ENCODE results near the gene PCNP.
"Not testable (repeated sequence)": the region's sequence is repeated elsewhere in the genome, so short reads cannot be mapped to it uniquely, and the experiment has no call there.

The PCNP gene

GRCh38 chr3:101556064-101556463 lies 17.9 kb upstream of the PCNP start:
- in situ Hi-C loops (cut with HindIII; ENCODE audit: low pct_ligation_motif_present, low pct_unique_long_range_greater_than_20kb, low sequenced_read_pairs) = no loop called here
- no peak for DNase-seq

- DNase-seq = peak; percentile 92
- in situ Hi-C loops (cut with HindIII; ENCODE audit: low pct_ligation_motif_present, low pct_unique_long_range_greater_than_20kb, low sequenced_read_pairs) = no loop called here
Observed at GRCh38 chr3:101561630-101562328, 12.2 kb upstream of the PCNP start, which contains the start of gene TRMT10C. TRMT10C (plus strand) TSS chr3:101561868; CDS start chr3:101564782, 2,914 bp downstream.

DNA sequence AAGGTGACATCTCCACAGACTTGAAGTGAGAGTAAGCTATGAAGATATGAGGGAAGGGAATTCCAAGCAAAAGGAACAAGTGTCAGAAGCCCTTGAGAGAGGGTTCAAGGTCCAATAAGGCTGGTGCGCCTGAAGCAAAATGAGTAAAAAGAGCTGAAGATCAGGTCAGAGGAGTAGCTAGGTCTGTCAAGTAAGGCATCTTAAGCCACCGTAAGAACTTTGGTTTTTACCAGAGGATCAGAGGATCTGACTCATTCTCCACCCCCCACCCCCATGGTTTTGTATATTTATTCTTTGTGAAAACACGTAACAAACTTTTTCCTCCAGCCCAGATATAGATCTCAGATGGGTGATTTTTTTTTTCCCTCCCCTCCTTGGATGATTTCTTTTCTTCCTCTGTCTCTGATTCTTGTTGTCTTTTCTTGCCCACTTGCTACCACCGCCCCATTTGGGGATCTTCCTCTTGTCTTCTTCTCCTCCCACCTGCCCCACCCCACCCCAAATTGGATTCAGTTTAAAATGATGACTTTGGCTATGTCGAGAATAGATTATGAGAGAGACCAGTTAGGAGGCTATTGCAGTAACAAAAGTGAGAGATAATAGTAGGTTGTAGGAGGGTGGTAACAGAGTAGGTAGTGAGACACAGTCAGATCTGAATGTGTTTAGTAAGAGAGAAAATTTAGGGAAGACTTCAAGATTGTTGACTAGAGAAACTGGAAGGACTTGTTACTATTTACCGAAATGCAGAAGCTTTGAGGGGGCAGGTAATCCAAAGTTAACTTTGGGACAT lies 6.3 kb upstream of the PCNP start:
- in situ Hi-C loops (cut with HindIII; ENCODE audit: low pct_ligation_motif_present, low pct_unique_long_range_greater_than_20kb, low sequenced_read_pairs) = no loop called here
- DNase-seq = no peak

DNA sequence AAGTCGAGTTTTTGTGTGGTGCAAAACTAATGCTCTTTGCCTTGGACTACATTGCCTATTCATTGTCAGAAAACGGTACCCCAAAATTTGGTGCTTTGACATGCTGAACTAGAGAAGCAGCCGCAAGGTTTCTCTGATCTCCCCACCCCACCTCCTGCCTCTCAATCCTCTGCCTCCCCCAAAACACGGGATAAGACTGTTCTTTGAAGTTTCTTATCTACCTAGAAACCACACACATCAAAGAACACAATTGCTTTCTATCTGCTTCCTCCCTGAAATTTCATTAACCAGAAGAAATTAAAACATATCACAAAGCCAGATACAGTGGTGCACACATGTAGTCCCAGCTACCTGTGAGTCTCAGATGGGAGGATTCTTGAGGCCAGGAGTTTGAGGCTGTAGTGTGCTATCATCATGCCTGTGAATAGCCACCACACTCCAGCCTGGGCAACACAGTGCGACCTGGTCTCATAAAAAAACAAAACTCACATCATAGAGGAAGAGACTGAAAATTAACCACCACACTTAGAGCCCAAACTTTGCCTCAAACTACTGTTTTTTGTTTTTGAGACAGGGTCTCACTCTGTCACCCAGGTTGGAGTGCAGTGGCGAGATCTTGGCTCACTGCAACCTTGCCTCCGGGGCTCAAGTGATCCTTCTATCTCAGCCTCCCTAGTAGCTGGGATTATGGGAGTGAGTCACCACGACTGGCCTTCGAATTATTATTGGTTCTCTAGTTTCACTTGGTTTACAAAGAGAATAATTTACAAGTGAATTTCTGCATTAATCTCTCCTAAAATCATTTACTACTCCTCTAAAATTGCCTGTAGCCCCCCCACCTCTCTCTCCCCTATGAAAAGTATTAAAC lies 2.7 kb upstream of the PCNP start:
- no peak for DNase-seq
- in situ Hi-C loops (cut with HindIII; ENCODE audit: low pct_ligation_motif_present, low pct_unique_long_range_greater_than_20kb, low sequenced_read_pairs) = no loop called here

DNA sequence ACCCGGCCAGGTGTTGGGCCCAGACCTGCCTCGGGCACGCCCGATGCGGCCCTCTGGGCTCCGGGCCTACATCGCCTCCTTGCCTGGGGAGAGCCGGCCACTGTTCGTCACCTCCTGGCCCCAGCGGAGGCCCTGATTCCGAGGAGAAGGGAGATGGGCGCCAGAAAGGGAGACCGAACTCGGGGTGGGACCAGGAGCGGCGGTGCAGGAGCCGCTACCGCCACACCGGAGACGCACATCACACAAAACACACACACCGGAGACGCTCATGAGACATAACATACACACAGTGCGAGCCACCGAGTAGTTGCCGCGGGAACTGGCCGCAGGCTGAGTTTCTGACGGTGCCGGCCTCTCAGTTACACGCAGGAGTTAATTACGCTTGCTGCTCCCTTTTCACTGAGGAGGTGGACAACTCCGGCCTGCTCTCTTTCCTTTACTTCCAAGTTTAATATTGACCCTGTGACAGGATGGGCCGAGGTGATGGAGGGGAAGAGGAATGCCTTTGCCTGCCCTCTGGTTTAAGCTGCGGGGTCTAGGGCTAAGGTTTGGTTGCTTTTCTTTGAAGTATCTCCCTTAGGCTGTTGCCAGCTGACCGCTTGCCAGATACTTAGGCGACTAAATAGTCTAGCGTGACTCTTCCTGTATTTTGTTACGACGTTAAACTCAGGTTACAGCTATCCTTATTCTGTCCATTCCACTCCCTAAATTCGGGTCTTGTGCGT lies 570 bp downstream of the PCNP start:
- in situ Hi-C loops (cut with HindIII; ENCODE audit: low pct_ligation_motif_present, low pct_unique_long_range_greater_than_20kb, low sequenced_read_pairs) = no loop called here
- DNase-seq = peak; percentile 51

- in situ Hi-C loops (cut with HindIII; ENCODE audit: low pct_ligation_motif_present, low pct_unique_long_range_greater_than_20kb, low sequenced_read_pairs) = no loop called here
- no peak for DNase-seq
Observed at GRCh38 chr3:101577286-101577685, 3.3 kb downstream of the PCNP start.

DNA sequence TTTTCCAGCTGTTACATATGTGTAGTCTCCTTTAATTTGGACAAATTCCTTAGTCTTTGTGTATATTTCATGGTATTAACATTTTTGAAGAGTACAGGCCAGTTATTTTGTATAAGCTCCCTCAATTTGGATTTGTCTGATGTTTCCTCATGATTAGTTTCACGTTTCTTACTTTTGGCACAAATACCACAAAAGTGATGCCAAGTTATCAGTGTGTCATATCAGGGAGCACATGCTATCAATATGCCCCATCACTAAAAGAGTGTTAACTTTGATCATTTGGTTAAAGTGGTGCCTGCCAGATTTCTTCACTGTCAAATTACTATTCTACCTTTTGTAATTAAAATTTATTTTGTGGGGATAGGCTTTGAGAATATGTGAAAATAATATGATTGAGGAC lies 14.6 kb downstream of the PCNP start:
- DNase-seq = no peak
- in situ Hi-C loops (cut with HindIII; ENCODE audit: low pct_ligation_motif_present, low pct_unique_long_range_greater_than_20kb, low sequenced_read_pairs) = no loop called here

DNA sequence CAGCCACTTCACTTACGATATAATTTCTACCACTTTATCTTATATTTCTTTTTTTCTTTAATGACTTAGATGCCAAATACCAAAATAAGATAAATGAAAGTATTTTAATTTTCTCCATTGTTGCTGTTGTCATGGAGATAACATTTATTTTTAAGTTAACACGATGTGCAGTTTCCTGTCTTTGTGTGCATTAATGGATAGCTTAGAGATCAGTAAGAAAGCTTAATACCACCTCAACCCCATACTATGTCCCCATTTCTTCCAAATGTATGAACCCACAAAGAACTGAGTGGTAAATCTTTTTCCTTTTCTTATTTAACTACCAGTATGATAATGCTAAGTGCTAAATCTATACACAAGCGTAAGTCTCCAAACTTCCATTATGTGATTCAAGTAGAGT lies 17.1 kb downstream of the PCNP start:
- in situ Hi-C loops (cut with HindIII; ENCODE audit: low pct_ligation_motif_present, low pct_unique_long_range_greater_than_20kb, low sequenced_read_pairs) = no loop called here
- no peak for DNase-seq

DNA sequence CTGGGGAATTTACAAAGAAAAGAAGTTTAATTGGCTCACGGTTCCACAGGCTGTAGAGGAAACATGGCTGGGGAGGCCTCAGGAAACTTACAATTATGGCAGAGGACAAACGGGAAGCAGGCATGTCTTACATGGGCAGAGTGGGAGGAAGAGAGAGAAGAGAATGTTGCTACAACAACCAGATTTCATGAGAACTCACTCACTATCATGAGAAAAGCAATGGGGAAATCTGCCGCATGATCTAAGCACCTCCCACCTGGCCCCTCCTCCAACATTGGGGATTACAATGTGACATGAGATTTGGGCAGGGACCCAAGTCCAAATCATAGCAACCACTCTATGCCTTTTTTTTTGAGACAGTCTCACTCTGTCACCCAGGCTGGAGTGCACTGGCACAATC lies 28.8 kb downstream of the PCNP start:
- in situ Hi-C loops (cut with HindIII; ENCODE audit: low pct_ligation_motif_present, low pct_unique_long_range_greater_than_20kb, low sequenced_read_pairs) = no loop called here
- DNase-seq = no peak

DNA sequence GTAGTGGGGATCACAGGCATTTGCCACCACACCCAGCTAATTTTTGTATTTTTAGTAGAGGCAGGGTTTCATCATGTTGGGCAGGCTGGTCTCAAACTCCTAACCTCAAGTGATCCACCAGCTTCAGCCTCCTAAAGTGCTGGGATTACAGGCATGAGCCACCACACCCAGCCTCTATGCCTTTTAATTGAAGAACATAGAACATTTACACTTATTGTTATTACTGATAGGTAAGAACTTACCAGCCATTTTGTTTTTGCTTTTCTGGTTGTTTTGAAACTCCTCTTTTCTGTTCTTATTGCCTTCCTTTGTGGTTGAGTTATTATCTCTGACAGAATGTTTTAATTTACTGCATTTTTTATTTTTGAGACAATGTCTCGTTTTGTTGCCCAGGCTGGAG lies 29.2 kb downstream of the PCNP start:
- in situ Hi-C loops (cut with HindIII; ENCODE audit: low pct_ligation_motif_present, low pct_unique_long_range_greater_than_20kb, low sequenced_read_pairs) = no loop called here
- DNase-seq = no peak

GRCh38 chr3:101605398-101605797 lies 31.4 kb downstream of the PCNP start:
- DNase-seq; in situ Hi-C loops (cut with HindIII; ENCODE audit: low pct_ligation_motif_present, low pct_unique_long_range_greater_than_20kb, low sequenced_read_pairs): not testable (repeated sequence)

- DNase-seq = no peak
- in situ Hi-C loops (cut with HindIII; ENCODE audit: low pct_ligation_motif_present, low pct_unique_long_range_greater_than_20kb, low sequenced_read_pairs) = no loop called here
Observed at GRCh38 chr3:101611023-101611422, 37.0 kb downstream of the PCNP start.

DNA sequence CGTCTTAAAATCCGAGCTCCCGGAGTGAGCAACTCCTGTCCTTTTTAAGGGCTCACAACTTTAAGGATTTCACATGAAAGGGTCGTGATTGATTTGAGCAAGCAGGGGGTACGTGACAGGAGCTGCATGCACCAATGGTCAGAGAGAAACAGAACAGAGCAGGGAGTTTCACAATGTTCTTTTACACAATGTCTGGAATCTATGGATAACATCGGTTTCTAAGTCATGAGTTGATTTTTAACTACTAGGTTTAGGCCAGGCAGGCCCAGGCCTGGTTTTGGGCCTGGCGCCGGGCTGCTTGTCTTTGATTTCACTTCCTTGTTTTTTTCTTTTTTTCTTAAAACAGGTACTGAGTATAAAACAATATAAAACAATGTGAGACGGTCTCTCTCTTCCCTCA lies 39.0 kb downstream of the PCNP start:
- DNase-seq; in situ Hi-C loops (cut with HindIII; ENCODE audit: low pct_ligation_motif_present, low pct_unique_long_range_greater_than_20kb, low sequenced_read_pairs): not testable (repeated sequence)

GRCh38 chr3:101615525-101615924 lies 41.5 kb downstream of the PCNP start:
- no peak for DNase-seq
- in situ Hi-C loops (cut with HindIII; ENCODE audit: low pct_ligation_motif_present, low pct_unique_long_range_greater_than_20kb, low sequenced_read_pairs) = no loop called here

- in situ Hi-C loops (cut with HindIII; ENCODE audit: low pct_ligation_motif_present, low pct_unique_long_range_greater_than_20kb, low sequenced_read_pairs) = no loop called here
- no peak for DNase-seq
Observed at GRCh38 chr3:101617478-101617877, 43.5 kb downstream of the PCNP start.

- in situ Hi-C loops (cut with HindIII; ENCODE audit: low pct_ligation_motif_present, low pct_unique_long_range_greater_than_20kb, low sequenced_read_pairs) = no loop called here
- no peak for DNase-seq
Observed at GRCh38 chr3:101618726-101619125, 44.7 kb downstream of the PCNP start.

GRCh38 chr3:101619734-101620133 lies 45.8 kb downstream of the PCNP start:
- DNase-seq = no peak
- in situ Hi-C loops (cut with HindIII; ENCODE audit: low pct_ligation_motif_present, low pct_unique_long_range_greater_than_20kb, low sequenced_read_pairs) = no loop called here

DNA sequence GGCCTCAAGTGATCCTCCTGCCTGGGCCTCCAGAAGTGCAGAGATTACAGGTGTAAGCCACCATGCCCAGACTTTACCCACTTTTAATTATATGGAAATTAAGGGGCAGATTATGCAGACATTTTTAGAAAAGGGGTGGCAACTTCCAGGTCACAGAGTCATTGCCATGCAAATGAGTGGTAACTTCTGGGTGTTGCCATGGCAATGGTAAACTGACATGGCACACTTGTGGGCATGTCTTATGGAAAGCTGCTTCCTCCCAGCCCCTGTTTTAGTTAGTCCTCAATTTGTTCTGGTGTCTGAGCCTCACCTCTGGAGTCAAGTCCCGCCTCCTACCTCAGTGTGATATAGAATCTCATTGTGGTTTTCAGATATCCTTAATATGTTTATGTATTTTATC lies 49.7 kb downstream of the PCNP start:
- in situ Hi-C loops (cut with HindIII; ENCODE audit: low pct_ligation_motif_present, low pct_unique_long_range_greater_than_20kb, low sequenced_read_pairs) = no loop called here
- DNase-seq = no peak

- in situ Hi-C loops (cut with HindIII; ENCODE audit: low pct_ligation_motif_present, low pct_unique_long_range_greater_than_20kb, low sequenced_read_pairs) = no loop called here
- no peak for DNase-seq
Observed at GRCh38 chr3:101624857-101625256, 50.9 kb downstream of the PCNP start.

All from ACHN (cell line).